ENCODE measurements around the gene HMOX2. TPM values are rescaled to one million over a fixed set of nuclear protein-coding genes. Genes with fewer than 3 reads are reported as not detected.

The HMOX2 gene
- total and polyA plus RNA-seq, 2 donors (not counting 3 experiments of a cell fraction or from before 2014, with no cell fraction given): 80.7 to 86.3 TPM

- ChIA-PET POLR2A (no interaction called here), CTCF (interaction anchor here (0.6 to 1.8 kb wide), 4 partner anchors 27 to 103 kb away, joined by 3 to 6 read pairs (median 4); partner anchors contain the start of gene C16orf96)
- Histone ChIP-seq H3K79me2 (ENCODE audit: control insufficient read depth, insufficient read depth, low read length) (no peaks in the 10 kb centered on the region), H4K20me1 (replicated peaks; ENCODE audit: control insufficient read depth, extremely low read depth, insufficient read depth, low read length) (no peaks in the 10 kb centered on the region), H3K27me3 (ENCODE audit: control insufficient read depth in 2 of 2, insufficient read depth in 2 of 2, low read length in 2 of 2) (no peaks in the 10 kb centered on the region), H3K4me1 (ENCODE audit: control insufficient read depth, extremely low read depth, insufficient read depth, low read length) (no peaks in the 10 kb centered on the region), H3K9me1 (replicated peaks; ENCODE audit: control insufficient read depth, extremely low read depth, insufficient read depth, low read length) (no peaks in the 10 kb centered on the region), H3K27ac (ENCODE audit: insufficient read depth, low read depth, low read length) (no peak overlapping the region), H3K4me2 (ENCODE audit: insufficient read depth, low read length) (no peak overlapping the region), H2AFZ (ENCODE audit: low read depth, low read length) (no peak overlapping the region), H3K9ac (replicated peaks; ENCODE audit: extremely low read depth, insufficient read depth, low read length) (no peak overlapping the region), H3K36me3 (ENCODE audit: control insufficient read depth in 2 of 2, extremely low read depth in 1 of 2, insufficient read depth in 2 of 2, low read length in 2 of 2) (peaks cover 0 to 4% of the 10 kb centered on the region in 2 experiments), H3K4me3 (replicated peaks in 1 of 3; ENCODE audit: insufficient read depth in 1 of 3, low read depth in 1 of 3, low read length in 3 of 3) (no peak overlapping the region), H3K9me3 (replicated peaks; ENCODE audit: control insufficient read depth, insufficient read depth, low read length) (no peaks in the 10 kb centered on the region)
- DNase-seq (ENCODE audit: low read depth, low spot score) (no peak), FAIRE-seq (no peak)
- TF ChIP-seq POLR2AphosphoS5 (IDR thresholded peaks at IDR 0.05; ENCODE audit: insufficient read depth, low read depth, low read length) (no peak), GATA2 (IDR thresholded peaks at IDR 0.05; ENCODE audit: insufficient read depth, insufficient read length, low read depth, low read length) (no peak), FOS (IDR thresholded peaks at IDR 0.05; ENCODE audit: borderline replicate concordance, insufficient read depth, low read length) (no peak), POLR2A (IDR thresholded peaks at IDR 0.05; ENCODE audit: low read depth, low read length) (no peak), EZH2 (IDR thresholded peaks at IDR 0.05; ENCODE audit: borderline replicate concordance, low read depth, low read length, severe bottlenecking) (no peak), MAX (IDR thresholded peaks at IDR 0.05; ENCODE audit: insufficient read depth, insufficient read length) (no peak), JUN (IDR thresholded peaks at IDR 0.05; ENCODE audit: borderline replicate concordance, insufficient read depth, insufficient read length, low read depth) (no peak), MYC (IDR thresholded peaks at IDR 0.05; ENCODE audit: low read depth, low read length) (no peak)
- TF ChIP-seq, protein P1, sequence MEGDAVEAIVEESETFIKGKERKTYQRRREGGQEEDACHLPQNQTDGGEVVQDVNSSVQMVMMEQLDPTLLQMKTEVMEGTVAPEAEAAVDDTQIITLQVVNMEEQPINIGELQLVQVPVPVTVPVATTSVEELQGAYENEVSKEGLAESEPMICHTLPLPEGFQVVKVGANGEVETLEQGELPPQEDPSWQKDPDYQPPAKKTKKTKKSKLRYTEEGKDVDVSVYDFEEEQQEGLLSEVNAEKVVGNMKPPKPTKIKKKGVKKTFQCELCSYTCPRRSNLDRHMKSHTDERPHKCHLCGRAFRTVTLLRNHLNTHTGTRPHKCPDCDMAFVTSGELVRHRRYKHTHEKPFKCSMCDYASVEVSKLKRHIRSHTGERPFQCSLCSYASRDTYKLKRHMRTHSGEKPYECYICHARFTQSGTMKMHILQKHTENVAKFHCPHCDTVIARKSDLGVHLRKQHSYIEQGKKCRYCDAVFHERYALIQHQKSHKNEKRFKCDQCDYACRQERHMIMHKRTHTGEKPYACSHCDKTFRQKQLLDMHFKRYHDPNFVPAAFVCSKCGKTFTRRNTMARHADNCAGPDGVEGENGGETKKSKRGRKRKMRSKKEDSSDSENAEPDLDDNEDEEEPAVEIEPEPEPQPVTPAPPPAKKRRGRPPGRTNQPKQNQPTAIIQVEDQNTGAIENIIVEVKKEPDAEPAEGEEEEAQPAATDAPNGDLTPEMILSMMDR (IDR thresholded peaks at IDR 0.05; ENCODE audit: extremely low read depth in 1 of 2, insufficient read depth in 1 of 2, low read depth in 1 of 2, low read length in 2 of 2): no peak
- dilution Hi-C loops (cut with MboI; ENCODE audit: extremely low pct_ligation_motif_present, low sequenced_read_pairs) (no loop called here), intact Hi-C loops (cut with micrococcal nuclease) (loop anchor here (2.0 kb wide), 1 partner anchor 15 kb away; no protein-coding TSS in a partner anchor)
- BruUV-seq (replicated peaks): no TSS peak
Observed at GRCh38 chr16:4522051-4522581, 45.9 kb downstream of the HMOX2 start.

Data from endothelial cell of umbilical vein (primary cell).